ENCODE results near the gene SNRPD2. TPM values are rescaled to one million over a fixed set of nuclear protein-coding genes. Genes with fewer than 3 reads are reported as not detected.

Gene SNRPD2
- total RNA-seq, 1 experiment from 2014 or later = 631 TPM

DNA sequence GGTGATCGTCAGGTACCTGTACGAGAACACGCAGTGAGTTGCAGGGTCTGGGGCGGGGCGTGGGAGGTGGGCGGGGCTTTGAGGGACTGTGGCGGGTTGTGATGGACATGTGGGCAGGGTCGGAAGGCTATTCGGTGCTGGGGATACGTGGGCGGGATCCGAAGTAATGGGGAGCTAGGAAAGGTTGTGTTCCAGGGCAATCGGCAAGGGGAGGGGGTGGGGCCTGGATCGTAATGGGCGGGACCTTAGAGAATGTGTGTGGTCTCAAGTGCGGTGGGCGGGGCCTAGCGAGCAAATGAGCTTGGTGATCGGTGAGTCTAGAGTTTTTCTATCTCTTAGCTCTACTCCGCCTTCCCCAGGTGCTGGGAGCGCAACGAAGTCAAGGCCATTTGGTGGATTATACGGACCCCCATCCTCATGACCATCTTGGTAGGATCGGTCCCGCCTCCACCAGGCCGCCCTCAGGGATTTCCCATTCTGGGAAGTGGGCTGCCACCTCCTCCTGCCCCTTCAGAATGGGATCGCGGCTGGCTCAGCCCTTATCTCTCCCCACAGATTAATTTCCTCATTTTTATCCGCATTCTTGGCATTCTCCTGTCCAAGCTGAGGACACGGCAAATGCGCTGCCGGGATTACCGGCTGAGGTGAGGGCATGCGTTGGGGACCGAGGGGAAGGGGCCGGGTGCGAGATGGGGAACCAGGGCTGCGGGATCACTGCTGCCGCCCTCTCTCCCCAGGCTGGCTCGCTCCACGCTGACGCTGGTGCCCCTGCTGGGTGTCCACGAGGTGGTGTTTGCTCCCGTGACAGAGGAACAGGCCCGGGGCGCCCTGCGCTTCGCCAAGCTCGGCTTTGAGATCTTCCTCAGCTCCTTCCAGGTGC, 14.2 kb downstream of the SNRPD2 start:
- H3K4me3 ChIP-seq (ENCODE audit: low read length) = peak overlapping the region; percentile 68
- POLR2A ChIA-PET (ENCODE audit: unreplicated experiment) = interaction anchor here (0.6 kb wide), 2 partner anchors 47 to 93 kb away, joined by 6 to 13 read pairs; no protein-coding TSS in a partner anchor
- H3K4me1 ChIP-seq (ENCODE audit: insufficient read depth, low read length) = peaks cover 7% of the 10 kb centered on the region; the same call in 1 of the 2 replicates
- TSS peak; percentile 38 for BruUV-seq (replicated peaks)
- H3K9me3 ChIP-seq (ENCODE audit: low read length) = no peaks in the 10 kb centered on the region
- H3K4me2 ChIP-seq (ENCODE audit: low read length) = peak overlapping the region; percentile 93
- TF ChIP-seq, protein P1, sequence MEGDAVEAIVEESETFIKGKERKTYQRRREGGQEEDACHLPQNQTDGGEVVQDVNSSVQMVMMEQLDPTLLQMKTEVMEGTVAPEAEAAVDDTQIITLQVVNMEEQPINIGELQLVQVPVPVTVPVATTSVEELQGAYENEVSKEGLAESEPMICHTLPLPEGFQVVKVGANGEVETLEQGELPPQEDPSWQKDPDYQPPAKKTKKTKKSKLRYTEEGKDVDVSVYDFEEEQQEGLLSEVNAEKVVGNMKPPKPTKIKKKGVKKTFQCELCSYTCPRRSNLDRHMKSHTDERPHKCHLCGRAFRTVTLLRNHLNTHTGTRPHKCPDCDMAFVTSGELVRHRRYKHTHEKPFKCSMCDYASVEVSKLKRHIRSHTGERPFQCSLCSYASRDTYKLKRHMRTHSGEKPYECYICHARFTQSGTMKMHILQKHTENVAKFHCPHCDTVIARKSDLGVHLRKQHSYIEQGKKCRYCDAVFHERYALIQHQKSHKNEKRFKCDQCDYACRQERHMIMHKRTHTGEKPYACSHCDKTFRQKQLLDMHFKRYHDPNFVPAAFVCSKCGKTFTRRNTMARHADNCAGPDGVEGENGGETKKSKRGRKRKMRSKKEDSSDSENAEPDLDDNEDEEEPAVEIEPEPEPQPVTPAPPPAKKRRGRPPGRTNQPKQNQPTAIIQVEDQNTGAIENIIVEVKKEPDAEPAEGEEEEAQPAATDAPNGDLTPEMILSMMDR (conservative IDR thresholded peaks at IDR 0.05; ENCODE audit: low read depth, low read length) = no peak
- TF ChIP-seq EZH2phosphoT487 (IDR thresholded peaks at IDR 0.05; ENCODE audit: borderline replicate concordance, low read length) = no peak
- no peak for TF ChIP-seq EZH2 (IDR thresholded peaks at IDR 0.05; ENCODE audit: low read length, unreplicated experiment)
- no peaks in the 10 kb centered on the region for H3F3A ChIP-seq (ENCODE audit: low read length, unreplicated experiment)
- CTCF ChIA-PET = interaction anchor here (0.7 to 1.1 kb wide), 2 partner anchors 34 to 36 kb away, joined by 4 to 12 read pairs; no protein-coding TSS in a partner anchor
- no peaks in the 10 kb centered on the region for H4K20me1 ChIP-seq (ENCODE audit: low read length)
- H3K36me3 ChIP-seq (ENCODE audit: low read depth, low read length) = no peaks in the 10 kb centered on the region
- intact Hi-C loops (cut with micrococcal nuclease) = no loop called here
- H3K9ac ChIP-seq (ENCODE audit: low read length) = no peak overlapping the region
- H3K27me3 ChIP-seq (ENCODE audit: low read length) = no peaks in the 10 kb centered on the region
- H3K27ac ChIP-seq (ENCODE audit: low read length) = no peak overlapping the region
- ATAC-seq (peak; percentile 78), DNase-seq (peak; percentile 92)
- H3K79me2 ChIP-seq (ENCODE audit: low read length) = no peaks in the 10 kb centered on the region
- H2AFZ ChIP-seq (ENCODE audit: low read length) = peak overlapping the region; percentile 73
- H3K9me2 ChIP-seq (replicated peaks; ENCODE audit: low read length) = no peaks in the 10 kb centered on the region

DNA sequence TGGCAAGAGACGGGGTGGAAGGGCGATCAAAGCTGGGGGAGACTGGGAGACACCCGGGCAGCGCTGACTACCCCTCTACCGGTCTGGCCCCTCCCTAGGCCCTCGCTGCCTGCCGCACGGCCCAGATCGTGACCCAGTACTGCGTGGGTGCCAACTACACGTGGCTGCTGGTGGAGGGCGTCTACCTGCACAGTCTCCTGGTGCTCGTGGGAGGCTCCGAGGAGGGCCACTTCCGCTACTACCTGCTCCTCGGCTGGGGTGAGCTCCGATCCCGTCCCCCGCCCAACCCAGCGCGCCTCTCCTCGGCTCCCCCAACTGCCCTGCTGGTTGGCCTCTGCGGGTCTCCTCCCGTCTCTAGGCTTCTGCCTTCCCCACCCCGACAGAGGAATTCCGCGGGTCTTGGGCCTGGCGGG, 14.9 kb downstream of the SNRPD2 start:
- Histone ChIP-seq H3K4me3 (ENCODE audit: low read length) (peak overlapping the region; percentile 68; the same call in 1 of the 2 replicates), H3K27ac (ENCODE audit: low read length) (no peak overlapping the region), H3K9me2 (replicated peaks; ENCODE audit: low read length) (no peaks in the 10 kb centered on the region), H3K27me3 (ENCODE audit: low read length) (no peaks in the 10 kb centered on the region), H3K4me2 (ENCODE audit: low read length) (peak overlapping the region; percentile 71), H3K9me3 (ENCODE audit: low read length) (no peaks in the 10 kb centered on the region), H2AFZ (ENCODE audit: low read length) (peak overlapping the region; percentile 61; the same call in 1 of the 2 replicates), H3K36me3 (ENCODE audit: low read depth, low read length) (no peaks in the 10 kb centered on the region), H3F3A (ENCODE audit: low read length, unreplicated experiment) (no peaks in the 10 kb centered on the region), H3K79me2 (ENCODE audit: low read length) (no peaks in the 10 kb centered on the region), H3K9ac (ENCODE audit: low read length) (no peak overlapping the region), H3K4me1 (ENCODE audit: insufficient read depth, low read length) (peaks cover 7% of the 10 kb centered on the region; the same call in 1 of the 2 replicates), H4K20me1 (ENCODE audit: low read length) (no peaks in the 10 kb centered on the region)
- TF ChIP-seq EZH2phosphoT487 (IDR thresholded peaks at IDR 0.05; ENCODE audit: borderline replicate concordance, low read length) (no peak), EZH2 (IDR thresholded peaks at IDR 0.05; ENCODE audit: low read length, unreplicated experiment) (no peak)
- TF ChIP-seq, protein P1 (conservative IDR thresholded peaks at IDR 0.05; ENCODE audit: low read depth, low read length) = no peak
- ChIA-PET POLR2A (ENCODE audit: unreplicated experiment) (interaction anchor here (0.7 kb wide), 1 partner anchor 18 kb away, joined by 5 read pairs; no protein-coding TSS in a partner anchor), CTCF (interaction anchor here (1.1 kb wide), 1 partner anchor 35 kb away, joined by 12 read pairs; no protein-coding TSS in a partner anchor)
- ATAC-seq (peak; percentile 10), DNase-seq (no peak)
- intact Hi-C loops (cut with micrococcal nuclease) = no loop called here
- BruUV-seq (replicated peaks) = no TSS peak

All from PC-3 (cell line).